Heart left ventricle (tissue), 16 donors: Measurements from ENCODE around the gene GTF3C1. TPM values are rescaled to one million over a fixed set of nuclear protein-coding genes. Genes with fewer than 3 reads are reported as not detected.
"Not testable (repeated sequence)": the region's sequence is repeated elsewhere in the genome, so short reads cannot be mapped to it uniquely, and the experiment has no call there.

Source experiments
- ATAC-seq, 4 donors: fragments of 200-7000 bp; cut with Tn5 transposase; one replicate each; pipeline ENCODE4 v1.9.1; 2020 to 2022; ENCODE audit warnings: moderate library complexity in 4 of 4, mild to moderate bottlenecking in 3 of 4, moderate number of reproducible peaks in 1 of 4
- DNase-seq, 5 donors: peaks; one replicate each; pipeline ENCODE4 v3.0.0-alpha.2; 2020
- H3K27ac ChIP-seq, 12 donors: fragments of 200-600 bp; sonication (generic) in 4 of 12; one replicate each; pipeline versions ENCODE4 v1.5.0 to v1.8.0; 2016 to 2022; ENCODE audit warnings: mild to moderate bottlenecking in 2 of 12
- H3K27me3 ChIP-seq, 9 donors: fragments of 200-600 bp; sonication (generic) in 2 of 9; one replicate each; pipeline versions ENCODE4 v1.5.1 to v1.8.0; 2016 to 2022; ENCODE audit warnings: mild to moderate bottlenecking in 3 of 9
- H3K36me3 ChIP-seq, 9 donors: fragments of 200-600 bp; sonication (generic) in 2 of 9; one replicate each; pipeline versions ENCODE4 v1.5.0 to v1.8.0; 2018 to 2022; ENCODE audit warnings: mild to moderate bottlenecking in 2 of 9
- H3K4me1 ChIP-seq, 12 donors: fragments of 200-600 bp; sonication (generic) in 4 of 12; one replicate each; pipeline versions ENCODE4 v1.5.0 to v1.8.0; 2016 to 2022; ENCODE audit warnings: mild to moderate bottlenecking in 3 of 12
- H3K4me3 ChIP-seq, 12 donors: fragments of 200-600 bp; sonication (generic) in 4 of 12; one replicate each; pipeline versions ENCODE4 v1.5.0 to v1.8.0; 2017 to 2022; ENCODE audit warnings: mild to moderate bottlenecking in 9 of 12, moderate library complexity in 4 of 12
- H3K9me3 ChIP-seq, 12 donors: fragments of 200-600 bp; sonication (generic) in 4 of 12; one replicate each; pipeline versions ENCODE4 v1.5.0 to v1.8.0; 2016 to 2022; ENCODE audit warnings: mild to moderate bottlenecking in 1 of 12
- POLR2A ChIP-seq, 2 donors: fragments of 450-650 bp; IDR thresholded peaks; one replicate each; pipeline ENCODE4 v1.6.1; 2017; ENCODE audit warnings: antibody characterized with exemption in 2 of 2, mild to moderate bottlenecking in 2 of 2, moderate library complexity in 2 of 2
- WGBS, 4 donors: extraction: QIAGEN DNeasy Blood & Tissue Kit in 2 of 4; methylation state at CpG; one replicate each; pipeline versions ENCODE4 v1.1.5 to v1.1.7; 2013 to 2018; 5-methylcytosine and 5-hydroxymethylcytosine counted together
- intact Hi-C, 10 donors: fragments of 100-400 bp; cut with DNase I; formaldehyde crosslinking; loops; one replicate each; pipeline versions ENCODE4 v1.11.1 to v1.14.2; 2022
- polyA plus RNA-seq, 2 donors: library from polyadenylated mRNA; stranded (reverse); fragments of 200-250 nt; gene quantifications; one replicate each; pipeline ENCODE4 v1.2.3, GENCODE V29; 2013
- total RNA-seq, 9 donors: library from RNA; depleted of rRNA in 2 of 9; stranded (reverse); fragments of >200 nt in 2 of 9; fragmentation: NEBNext Ultra II Directional in 3 of 9; extraction: Animal tissue kit (Norgen Biotek cat#: 25700) in 3 of 9; gene quantifications; one replicate each; pipeline versions ENCODE4 v1.1.0 to v1.2.4, GENCODE V29; 2016 to 2023
- TF ChIP-seq, protein P1 (sequence below), 12 donors: fragments of 200-600 bp; sonication (generic) in 4 of 12; IDR thresholded peaks; one replicate each; pipeline versions ENCODE4 v1.5.0 to v1.8.0; 2018 to 2022; ENCODE audit warnings: antibody characterized with exemption in 12 of 12, mild to moderate bottlenecking in 5 of 12
- donor health status: ischemic (EF 13 %, LVEDD 7.1; RV severe dilation, severe dysfunction).
- donor health status: healthy with polysubstance abuse.
- donor health status: DM: no; HTN: yes; CAD: no.
- donor health status: DM: no; HTN: no; CAD: no.
- donor health status: ischemic (EF 25% LVEDD 6.9; RV normal size, moderate dysfunction).
- donor health status: ischemic (EF 25% LVEDD 5.7; RV mildly dilated, moderate dysfunction).
- donor health status: healthy.
- donor health status: DM: yes; HTN: yes; CAD: no.
- donor health status: ischemic (EF 35%, LVEDD 5.7; RV mildly dilated, moderate dysfunction).
- donor health status: nonischemic (EF 11% LVEDD 7.7; RV severe dilation, severe dysfunction).
- donor health status: DM: yes; HTN: yes; CAD: no.
- donor health status: PGD.
- donor health status: ischemic (EF 29% LVEDD 5.4; RV normal size, mild dysfunction).
- donor health status: nonischemic (EF 23%, LVEDD 6.1; RV moderate dilation, normal function).

Gene GTF3C1
- total and polyA plus RNA-seq, 11 donors = 48.1 to 80.3 (median 69.5) TPM

DNA sequence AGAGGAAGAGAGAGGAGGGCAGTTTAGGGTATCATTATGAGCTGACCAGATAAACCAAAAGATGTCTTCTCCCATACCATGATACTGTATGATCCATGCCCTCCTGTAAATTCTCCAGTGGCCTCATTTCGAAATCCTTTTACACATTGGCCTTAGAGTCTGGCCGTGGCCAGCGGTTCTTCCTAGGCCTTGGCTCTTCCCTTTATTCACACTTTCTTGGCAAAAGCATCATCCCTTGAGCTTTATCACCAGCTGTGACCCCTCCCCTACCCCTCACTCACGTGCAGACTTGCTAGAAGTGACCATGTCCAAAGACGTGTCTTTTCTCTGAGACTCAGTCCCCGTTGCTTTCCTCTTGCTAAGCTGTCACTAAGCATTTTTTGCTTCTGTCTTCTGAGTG, 23.0 kb upstream of the GTF3C1 start:
- no peak for DNase-seq
- no peak overlapping the region for H3K27ac ChIP-seq
- H3K4me3 ChIP-seq = no peak overlapping the region
- H3K27me3 ChIP-seq = no peaks in the 10 kb centered on the region
- peaks cover 0 to 26% (median 6%) of the 10 kb centered on the region in 9 donors for H3K36me3 ChIP-seq
- WGBS, 4 donors = 79 to 85% (median 82%) methylated on average over 6 of the region's 6 CpGs
- no peak for TF ChIP-seq POLR2A (IDR thresholded peaks at IDR 0.05)
- TF ChIP-seq, protein P1, sequence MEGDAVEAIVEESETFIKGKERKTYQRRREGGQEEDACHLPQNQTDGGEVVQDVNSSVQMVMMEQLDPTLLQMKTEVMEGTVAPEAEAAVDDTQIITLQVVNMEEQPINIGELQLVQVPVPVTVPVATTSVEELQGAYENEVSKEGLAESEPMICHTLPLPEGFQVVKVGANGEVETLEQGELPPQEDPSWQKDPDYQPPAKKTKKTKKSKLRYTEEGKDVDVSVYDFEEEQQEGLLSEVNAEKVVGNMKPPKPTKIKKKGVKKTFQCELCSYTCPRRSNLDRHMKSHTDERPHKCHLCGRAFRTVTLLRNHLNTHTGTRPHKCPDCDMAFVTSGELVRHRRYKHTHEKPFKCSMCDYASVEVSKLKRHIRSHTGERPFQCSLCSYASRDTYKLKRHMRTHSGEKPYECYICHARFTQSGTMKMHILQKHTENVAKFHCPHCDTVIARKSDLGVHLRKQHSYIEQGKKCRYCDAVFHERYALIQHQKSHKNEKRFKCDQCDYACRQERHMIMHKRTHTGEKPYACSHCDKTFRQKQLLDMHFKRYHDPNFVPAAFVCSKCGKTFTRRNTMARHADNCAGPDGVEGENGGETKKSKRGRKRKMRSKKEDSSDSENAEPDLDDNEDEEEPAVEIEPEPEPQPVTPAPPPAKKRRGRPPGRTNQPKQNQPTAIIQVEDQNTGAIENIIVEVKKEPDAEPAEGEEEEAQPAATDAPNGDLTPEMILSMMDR (IDR thresholded peaks at IDR 0.05) = no peak
- intact Hi-C loops = no loop called here
- no peaks in the 10 kb centered on the region for H3K9me3 ChIP-seq
- H3K4me1 ChIP-seq = peaks cover 0 to 12% (median 0%) of the 10 kb centered on the region in 12 donors
- peak in 2 of 4 donors; percentile 47 to 58 for ATAC-seq

DNA sequence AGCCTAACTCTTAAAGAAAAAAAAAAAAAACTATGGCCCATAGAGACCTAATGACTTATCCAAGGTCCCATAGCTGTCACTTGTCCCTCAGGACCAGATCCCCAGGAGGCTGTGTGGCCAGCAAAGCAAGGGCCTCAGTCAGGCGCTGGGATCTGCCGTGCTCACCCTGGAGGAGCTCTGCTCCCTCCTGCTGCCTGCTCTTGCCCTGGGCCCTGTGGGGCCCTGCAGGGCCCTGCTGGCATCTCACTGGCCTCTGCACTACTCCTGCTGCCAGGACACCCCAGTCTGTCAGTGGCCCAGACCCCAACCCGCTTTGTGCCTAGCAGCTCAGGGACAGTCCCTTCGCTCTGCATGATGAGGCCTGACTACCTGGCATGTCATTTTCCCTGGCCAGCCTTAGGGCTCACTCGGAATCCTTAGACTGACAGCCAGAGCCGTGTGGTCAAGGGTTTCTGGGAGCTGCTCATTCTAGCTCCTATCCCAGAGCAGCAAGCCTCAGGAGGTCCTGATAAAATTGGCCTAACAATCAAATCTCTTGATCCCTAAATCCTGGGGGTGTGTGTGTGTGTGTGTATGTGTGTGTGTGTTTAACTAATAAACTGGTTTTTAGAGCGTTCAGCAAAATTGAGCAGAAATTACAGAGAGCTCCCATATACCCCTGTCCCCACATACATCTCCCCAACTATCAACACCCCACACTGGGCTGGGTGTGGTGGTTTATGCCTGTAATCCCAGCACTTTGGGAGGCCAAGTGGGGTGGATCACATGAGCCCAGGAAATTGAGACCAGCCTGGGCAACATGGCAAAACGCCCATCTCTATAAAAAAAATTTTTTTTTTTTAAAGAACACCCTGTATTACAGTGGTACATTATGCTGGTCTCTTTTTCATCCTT, 22.0 kb upstream of the GTF3C1 start:
- Histone ChIP-seq H3K4me1 (peaks cover 0 to 12% (median 0%) of the 10 kb centered on the region in 12 donors), H3K27me3 (no peaks in the 10 kb centered on the region), H3K36me3 (peaks cover 0 to 23% (median 6%) of the 10 kb centered on the region in 9 donors), H3K4me3 (no peak overlapping the region), H3K9me3 (no peaks in the 10 kb centered on the region), H3K27ac (no peak overlapping the region)
- intact Hi-C loops = no loop called here
- DNase-seq (no peak), ATAC-seq (peak in 3 of 4 donors; percentile 20 to 41 (median 22))
- TF ChIP-seq, protein P1 (IDR thresholded peaks at IDR 0.05) = no peak
- TF ChIP-seq POLR2A (IDR thresholded peaks at IDR 0.05) = no peak
- 82 to 95% (median 88%) methylated on average over 8 of the region's 8 CpGs for WGBS, 4 donors

DNA sequence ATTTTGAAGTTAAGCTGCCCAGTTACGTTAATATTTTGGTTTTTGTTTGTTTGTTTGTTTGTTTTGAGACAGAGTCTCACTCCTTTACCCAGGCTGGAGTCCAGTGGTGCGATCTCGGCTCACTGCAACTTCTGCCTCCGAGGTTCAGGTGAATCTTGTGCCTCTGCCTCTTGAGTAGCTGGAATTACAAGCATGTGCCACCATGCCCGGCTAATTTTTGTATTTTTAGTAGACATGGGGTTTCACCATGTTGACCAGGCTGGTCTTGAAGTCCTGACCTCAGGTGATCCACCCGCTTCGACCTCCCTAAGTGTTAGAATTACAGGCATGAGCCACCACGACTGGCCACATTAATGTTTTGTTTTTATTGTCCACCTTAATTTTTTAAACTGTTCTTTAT, 21.3 kb upstream of the GTF3C1 start:
- intact Hi-C loops, H3K4me3 ChIP-seq, H3K27ac ChIP-seq, H3K27me3 ChIP-seq, DNase-seq, H3K9me3 ChIP-seq, ATAC-seq: not testable (repeated sequence)
- 92 to 97% (median 95%) methylated on average over 8 of the region's 8 CpGs for WGBS, 4 donors
- Histone ChIP-seq H3K4me1 (peaks cover 0 to 12% (median 0%) of the 10 kb centered on the region in 12 donors), H3K36me3 (peaks cover 0 to 17% (median 6%) of the 10 kb centered on the region in 9 donors)

DNA sequence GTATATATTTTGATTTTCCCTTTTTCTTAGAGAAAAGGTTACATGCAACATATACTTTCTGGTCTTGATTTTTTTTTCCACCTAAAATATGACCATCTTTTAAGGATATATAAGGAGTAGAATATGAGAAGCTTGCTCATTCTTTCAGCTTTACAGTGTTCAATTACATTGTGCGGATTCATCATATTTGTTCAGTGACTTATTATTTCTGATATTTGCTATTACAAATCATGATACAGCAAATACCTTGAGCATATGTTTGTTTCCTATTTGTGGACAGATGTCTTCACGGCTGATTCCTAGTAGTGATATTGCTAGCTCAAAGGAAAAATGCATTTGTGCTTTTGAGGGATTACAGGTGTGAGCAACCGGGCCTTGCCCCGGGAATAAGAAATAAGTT, 18.4 kb upstream of the GTF3C1 start:
- TF ChIP-seq POLR2A (IDR thresholded peaks at IDR 0.05) = no peak
- TF ChIP-seq, protein P1 (IDR thresholded peaks at IDR 0.05) = no peak
- ATAC-seq = no peak
- no peak for DNase-seq

More for the DNA sequence above, 18.4 kb upstream of the GTF3C1 start:
- Histone ChIP-seq H3K9me3 (no peaks in the 10 kb centered on the region), H3K27me3 (no peaks in the 10 kb centered on the region), H3K36me3 (peaks cover 0 to 5% (median 0%) of the 10 kb centered on the region in 9 donors), H3K27ac (no peak overlapping the region), H3K4me3 (no peak overlapping the region), H3K4me1 (peaks cover 0 to 25% (median 3%) of the 10 kb centered on the region in 12 donors)
- intact Hi-C loops = loop anchor here in 1 of 10 donors (10.0 kb wide), 1 partner anchor 63 kb away; no protein-coding TSS in a partner anchor
- 93 to 96% (median 95%) methylated on average over 4 of the region's 4 CpGs for WGBS, 4 donors
